GM19025 (cell line): ENCODE data around the gene DQX1.
A peak's percentile ranks its signal among the peaks of the same experiment; 100 is the strongest.

Experiments used
- ATAC-seq: cut with Tn5 transposase; IDR thresholded peaks from one replicate; pipeline ENCODE4 v1.9.1; 2021; ENCODE audit warnings: mild to moderate bottlenecking, low read depth, moderate library complexity; ENCODE audit not compliant: unreplicated experiment

DQX1 gene

GRCh38 chr2:74512744-74513604 lies 13.1 kb downstream of the DQX1 start:
- ATAC-seq = no peak

GRCh38 chr2:74511104-74511989 lies 14.7 kb downstream of the DQX1 start:
- ATAC-seq = no peak

- ATAC-seq = no peak
These were observed 15.8 kb downstream of the DQX1 start for GRCh38 chr2:74510272-74510671.

- no peak for ATAC-seq
These were observed 18.0 kb downstream of the DQX1 start for GRCh38 chr2:74507926-74508520.

GRCh38 chr2:74507145-74507925 lies 18.7 kb downstream of the DQX1 start, which contains the start of gene PCGF1:
PCGF1 (minus strand) TSS chr2:74507695; CDS start chr2:74507668, 27 bp downstream.
- peak; percentile 79 for ATAC-seq

- no peak for ATAC-seq
These were observed 20.4 kb downstream of the DQX1 start for GRCh38 chr2:74505448-74506246.

GRCh38 chr2:74504591-74504990 lies 21.4 kb downstream of the DQX1 start:
- no peak for ATAC-seq

GRCh38 chr2:74503506-74504475 lies 22.2 kb downstream of the DQX1 start:
- no peak for ATAC-seq

- ATAC-seq = peak; percentile 37
These were observed 23.1 kb downstream of the DQX1 start for GRCh38 chr2:74502720-74503505.

- no peak for ATAC-seq
These were observed 23.8 kb downstream of the DQX1 start for GRCh38 chr2:74502147-74502719.

GRCh38 chr2:74501335-74502071 lies 24.5 kb downstream of the DQX1 start:
- no peak for ATAC-seq

- ATAC-seq = no peak
These were observed 25.5 kb downstream of the DQX1 start for GRCh38 chr2:74500578-74500946.

- ATAC-seq = no peak
These were observed 26.0 kb downstream of the DQX1 start for GRCh38 chr2:74499940-74500577.

- no peak for ATAC-seq
These were observed 26.6 kb downstream of the DQX1 start, which contains the start of gene LBX2 for GRCh38 chr2:74499267-74499939. LBX2 (minus strand) TSS chr2:74499603; CDS start chr2:74499537, 66 bp downstream.

GRCh38 chr2:74498500-74499266 lies 27.3 kb downstream of the DQX1 start:
- no peak for ATAC-seq
